Muscle of leg (tissue), 11 donors: Measurements from ENCODE around the gene KLF9. TPM values are rescaled to one million over a fixed set of nuclear protein-coding genes. Genes with fewer than 3 reads are reported as not detected.

Source experiments
- DNase-seq: peaks from one replicate; pipeline ENCODE4 v3.0.0; 2013
- H3K27ac ChIP-seq: one replicate; pipeline ENCODE4 v1.5.1; 2013; ENCODE audit warnings: mild to moderate bottlenecking, low read length, control low read depth
- H3K27me3 ChIP-seq: one replicate; pipeline ENCODE4 v1.6.1; 2013; ENCODE audit warnings: low read length; ENCODE audit not compliant: control insufficient read depth, insufficient read depth
- H3K36me3 ChIP-seq: one replicate; pipeline ENCODE4 v1.6.1; 2013; ENCODE audit warnings: low read length; ENCODE audit not compliant: control insufficient read depth, insufficient read depth
- H3K4me1 ChIP-seq: one replicate; pipeline ENCODE4 v1.6.1; 2013; ENCODE audit warnings: low read length; ENCODE audit not compliant: control insufficient read depth, insufficient read depth
- H3K4me3 ChIP-seq: one replicate; pipeline ENCODE4 v1.5.1; 2013; ENCODE audit warnings: low read length, control low read depth
- H3K9me3 ChIP-seq: replicated peaks from 2 replicates; pipeline ENCODE4 v1.6.1; 2013; ENCODE audit warnings: low read depth, low read length; ENCODE audit not compliant: control insufficient read depth
- WGBS: methylation state at CpG from one replicate; pipeline ENCODE4 v1.1.5; 2013; ENCODE audit warnings: missing lambda C conversion rate; ENCODE audit not compliant: insufficient coverage; 5-methylcytosine and 5-hydroxymethylcytosine counted together
- polyA plus RNA-seq, 8 donors: library from polyadenylated mRNA; unstranded; fragments of 120-200 nt; gene quantifications; one replicate each; pipeline versions ENCODE4 v1.2.1 to v1.2.3, GENCODE V29; 2013; ENCODE audit warnings: inconsistent platforms in 1 of 8, low replicate concordance in 1 of 8; ENCODE audit not compliant: insufficient read length in 8 of 8, insufficient read depth in 1 of 8
- total RNA-seq: library from RNA; stranded (reverse); fragments of 120-200 nt; gene quantifications from one replicate; pipeline ENCODE4 v1.2.4, GENCODE V29; 2013

Gene KLF9
- total and polyA plus RNA-seq, 9 donors = 1.3 to 3.8 (median 2.0) TPM

DNA sequence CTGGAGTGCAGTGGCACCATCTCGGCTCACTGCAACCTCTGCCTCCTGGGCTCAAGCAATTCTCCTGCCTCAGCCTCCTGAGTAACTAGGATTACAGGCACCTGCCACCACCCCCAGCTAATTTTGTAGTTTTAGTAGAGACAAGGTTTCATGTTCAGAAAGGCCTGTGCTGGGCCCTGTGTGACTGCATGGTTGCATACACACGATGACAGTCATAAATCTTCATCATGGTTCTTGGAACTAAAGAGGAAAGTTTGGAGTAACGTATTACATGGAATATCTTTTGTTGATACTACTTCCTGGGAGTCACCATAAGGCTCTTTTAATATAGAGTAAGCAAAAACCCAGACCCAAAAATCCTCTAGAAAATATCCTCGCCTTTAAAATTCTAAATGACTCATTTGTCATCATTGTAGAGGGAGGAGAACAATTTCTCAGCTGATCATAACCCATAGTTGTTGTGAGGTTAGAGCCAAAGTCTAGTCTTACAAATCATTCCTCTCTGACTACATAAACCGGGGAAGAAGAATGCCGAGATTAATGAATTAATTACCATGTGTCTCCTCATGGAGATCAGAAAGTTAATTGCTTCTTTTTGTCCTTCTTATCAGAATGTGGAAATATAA lies 47.0 kb downstream of the KLF9 start:
- H3K4me3 ChIP-seq = no peak overlapping the region
- H3K27me3 ChIP-seq = no peaks in the 10 kb centered on the region
- WGBS = no CpG with 5 or more reads among the region's 6 CpGs
- H3K4me1 ChIP-seq = no peaks in the 10 kb centered on the region
- DNase-seq = no peak
- no peaks in the 10 kb centered on the region for H3K9me3 ChIP-seq
- no peaks in the 10 kb centered on the region for H3K36me3 ChIP-seq
- no peak overlapping the region for H3K27ac ChIP-seq

DNA sequence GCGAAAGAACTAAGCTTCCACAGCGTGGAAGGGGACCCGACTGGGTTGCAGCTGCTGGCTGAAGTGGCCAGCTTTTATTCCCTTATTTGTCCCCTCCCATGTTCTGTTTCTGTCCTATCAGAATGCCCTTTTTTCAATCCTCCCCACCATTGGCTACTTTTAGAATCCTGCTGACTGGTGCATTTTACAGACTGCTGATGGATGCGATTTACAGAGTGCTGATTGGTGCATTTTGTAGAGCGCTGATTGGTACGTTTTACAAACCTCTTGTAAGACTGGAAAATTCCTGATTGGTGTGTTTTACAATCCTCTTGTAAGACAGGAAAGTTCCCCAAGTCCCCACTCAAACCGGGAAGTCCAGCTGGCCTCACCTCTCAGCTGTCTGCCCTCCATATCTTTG lies 50.7 kb downstream of the KLF9 start:
- Histone ChIP-seq H3K4me3 (no peak overlapping the region), H3K9me3 (no peaks in the 10 kb centered on the region), H3K27ac (no peak overlapping the region), H3K27me3 (no peaks in the 10 kb centered on the region), H3K36me3 (no peaks in the 10 kb centered on the region), H3K4me1 (no peaks in the 10 kb centered on the region)
- DNase-seq = no peak
- 100% methylated on average over 1 of the region's 7 CpGs for WGBS

DNA sequence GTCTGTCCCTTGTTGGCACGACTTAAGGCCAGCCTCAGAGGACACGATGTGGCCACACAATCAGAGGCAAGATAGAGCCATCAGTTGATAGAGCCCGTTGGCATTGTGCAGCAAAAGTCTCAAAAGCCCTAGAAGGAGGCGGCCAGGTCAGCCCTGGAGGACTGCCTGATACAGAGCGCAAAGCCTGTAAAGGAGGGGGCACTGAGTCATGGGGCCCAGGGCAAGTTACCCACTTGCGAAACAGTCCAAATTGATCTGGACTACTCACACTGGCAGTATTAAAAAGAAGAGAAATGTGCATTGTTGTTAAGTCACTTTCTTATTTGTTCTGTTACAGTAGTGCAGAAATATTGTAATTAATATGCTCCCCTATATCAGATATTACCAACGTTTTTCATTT lies 51.5 kb downstream of the KLF9 start:
- no peaks in the 10 kb centered on the region for H3K9me3 ChIP-seq
- no peaks in the 10 kb centered on the region for H3K4me1 ChIP-seq
- no peaks in the 10 kb centered on the region for H3K36me3 ChIP-seq
- DNase-seq = no peak
- no peak overlapping the region for H3K4me3 ChIP-seq
- H3K27me3 ChIP-seq = no peaks in the 10 kb centered on the region
- WGBS = 89% methylated on average over 5 of the region's 7 CpGs
- no peak overlapping the region for H3K27ac ChIP-seq

DNA sequence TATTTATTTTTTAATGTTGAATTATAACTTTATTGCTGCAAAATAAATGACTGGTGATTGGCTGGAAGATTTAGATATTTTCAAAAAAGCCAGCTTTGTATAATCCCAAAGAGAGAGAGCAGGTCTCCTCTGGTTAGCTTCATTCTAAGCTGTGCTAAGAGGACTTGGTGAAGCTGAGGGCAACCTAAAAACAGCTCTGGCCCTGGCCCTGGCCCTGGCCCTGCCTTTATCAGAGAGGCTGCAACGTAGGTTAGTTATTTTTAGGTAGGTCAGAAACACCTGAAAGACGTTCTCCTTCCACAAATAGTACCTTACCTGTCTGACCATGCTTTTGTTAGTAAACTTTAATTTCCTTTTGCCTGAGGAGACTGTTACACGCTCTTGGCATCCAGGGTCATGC lies 58.7 kb downstream of the KLF9 start:
- no peaks in the 10 kb centered on the region for H3K27me3 ChIP-seq
- H3K9me3 ChIP-seq = no peaks in the 10 kb centered on the region
- no peak overlapping the region for H3K4me3 ChIP-seq
- DNase-seq = no peak
- H3K36me3 ChIP-seq = peaks cover 7% of the 10 kb centered on the region
- no peak overlapping the region for H3K27ac ChIP-seq
- H3K4me1 ChIP-seq = no peaks in the 10 kb centered on the region
- no CpG with 5 or more reads among the region's 3 CpGs for WGBS

DNA sequence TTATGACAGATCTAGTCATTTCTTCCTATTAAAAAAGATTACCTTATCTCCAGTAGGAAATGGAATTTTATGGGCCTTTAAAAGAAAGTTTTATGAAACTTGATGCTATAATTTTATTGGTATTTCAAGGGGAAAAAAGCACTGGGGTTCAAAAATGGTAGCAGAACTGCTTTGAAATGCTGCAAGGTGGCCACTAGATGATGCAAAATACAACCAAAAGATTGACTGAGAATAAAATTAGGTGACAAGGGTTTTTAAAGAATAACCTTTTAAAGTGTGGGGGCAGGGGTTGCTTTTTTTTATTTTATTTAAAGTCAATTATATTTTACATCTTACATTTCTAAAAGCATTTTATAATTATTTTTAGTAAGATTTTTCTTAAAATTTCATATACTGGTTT lies 61.7 kb downstream of the KLF9 start:
- H3K36me3 ChIP-seq = peaks cover 19% of the 10 kb centered on the region
- no peak overlapping the region for H3K4me3 ChIP-seq
- DNase-seq = peak; percentile 8
- no peaks in the 10 kb centered on the region for H3K27me3 ChIP-seq
- no peaks in the 10 kb centered on the region for H3K4me1 ChIP-seq
- H3K27ac ChIP-seq = no peak overlapping the region
- no peaks in the 10 kb centered on the region for H3K9me3 ChIP-seq

DNA sequence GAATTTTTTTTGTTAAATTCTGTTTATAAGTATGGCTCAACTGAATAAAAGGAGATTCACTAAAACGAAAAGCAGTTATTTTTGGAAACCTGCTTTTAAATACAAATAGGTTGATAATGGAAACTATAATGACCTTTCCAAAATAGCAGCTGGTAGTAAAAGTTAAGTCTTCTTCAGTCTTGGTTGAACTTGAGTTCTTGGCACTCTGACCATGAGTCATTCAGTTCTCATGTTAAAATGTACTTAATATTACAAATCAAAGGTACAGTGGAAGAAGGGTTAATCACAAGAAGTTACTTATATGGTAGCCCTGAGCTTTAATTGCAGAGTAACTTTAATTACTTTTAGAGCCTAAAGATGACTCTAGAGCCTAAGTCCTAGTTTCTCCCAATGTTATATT lies 62.1 kb downstream of the KLF9 start:
- Histone ChIP-seq H3K4me1 (no peaks in the 10 kb centered on the region), H3K4me3 (no peak overlapping the region), H3K9me3 (no peaks in the 10 kb centered on the region), H3K27me3 (no peaks in the 10 kb centered on the region), H3K36me3 (peaks cover 19% of the 10 kb centered on the region), H3K27ac (no peak overlapping the region)
- WGBS = no CpG with 5 or more reads among the region's 1 CpG
- DNase-seq = peak; percentile 11

DNA sequence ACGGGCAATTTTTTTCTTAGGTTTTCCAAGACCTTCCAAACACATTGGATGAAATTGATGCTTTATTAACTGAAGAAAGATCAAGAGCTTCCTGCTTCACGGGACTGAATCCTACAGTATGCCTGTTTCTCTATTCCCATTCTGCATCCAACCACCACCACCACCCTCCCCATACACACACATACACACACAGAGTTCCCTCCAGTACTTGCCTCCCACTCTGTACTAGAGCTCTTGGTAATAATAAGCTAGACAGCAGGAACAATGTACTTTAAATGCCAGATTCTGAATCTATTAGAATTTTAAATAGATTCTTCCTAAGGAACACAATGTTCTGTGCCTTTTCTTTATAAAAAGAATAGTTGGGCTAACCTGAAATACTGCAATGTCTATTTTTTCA lies 67.4 kb downstream of the KLF9 start:
- Histone ChIP-seq H3K27me3 (no peaks in the 10 kb centered on the region), H3K4me3 (no peak overlapping the region), H3K9me3 (no peaks in the 10 kb centered on the region), H3K36me3 (peaks cover 23% of the 10 kb centered on the region), H3K27ac (no peak overlapping the region), H3K4me1 (no peaks in the 10 kb centered on the region)
- no CpG with 5 or more reads among the region's 2 CpGs for WGBS
- no peak for DNase-seq

DNA sequence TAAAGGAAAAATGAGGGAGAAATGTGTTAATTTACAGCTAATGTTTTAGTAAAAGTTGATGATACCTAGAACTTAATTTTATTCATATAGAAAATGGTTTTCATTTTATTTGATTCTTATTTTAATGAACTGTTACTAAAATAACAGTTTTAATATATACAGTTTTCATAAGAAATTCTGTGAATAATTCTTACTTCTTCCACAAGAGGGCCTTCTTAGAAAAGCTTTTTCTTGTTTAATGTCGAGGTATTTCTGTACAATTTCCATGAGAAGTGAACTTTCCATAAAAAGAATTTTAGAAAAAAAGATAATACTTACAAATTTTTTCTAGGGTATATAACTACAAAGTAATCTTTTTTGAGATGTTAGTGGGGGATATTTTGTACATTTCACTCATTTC lies 73.9 kb downstream of the KLF9 start:
- DNase-seq = peak; percentile 71

More for the DNA sequence above, 73.9 kb downstream of the KLF9 start:
- Histone ChIP-seq H3K9me3 (no peaks in the 10 kb centered on the region), H3K27me3 (no peaks in the 10 kb centered on the region), H3K27ac (no peak overlapping the region), H3K4me3 (no peak overlapping the region), H3K36me3 (peaks cover 4% of the 10 kb centered on the region), H3K4me1 (no peaks in the 10 kb centered on the region)
- WGBS = no CpG with 5 or more reads among the region's 1 CpG

Other genes starting within 250 kb of the KLF9 start
- gene SMC5, start 155.7 kb downstream of the KLF9 start, total RNA-seq = 28.9 TPM
- gene SMC5, start 155.7 kb downstream of the KLF9 start, polyA plus RNA-seq = 10 to 100 TPM; 20.0 to 41.2 (median 29.5) TPM